Subcutaneous adipose tissue (tissue), 4 donors: ENCODE measurements around the gene HAS3. TPM values are rescaled to one million over a fixed set of nuclear protein-coding genes. Genes with fewer than 3 reads are reported as not detected.

Experiments used
- CTCF ChIP-seq: fragments of 450-650 bp; IDR thresholded peaks from one replicate; pipeline ENCODE4 v1.5.1; 2016; ENCODE audit warnings: low read depth, mild to moderate bottlenecking, control low read depth, antibody characterized with exemption, moderate library complexity
- total RNA-seq, 4 donors: library from RNA; depleted of rRNA; stranded (reverse); fragments of >200 nt; gene quantifications; one replicate each; pipeline ENCODE4 v1.1.0, GENCODE V29; 2016

Gene HAS3
- total RNA-seq, 4 donors from 2014 or later, result 0.34 to 1.6 (median 1.0) TPM

DNA sequence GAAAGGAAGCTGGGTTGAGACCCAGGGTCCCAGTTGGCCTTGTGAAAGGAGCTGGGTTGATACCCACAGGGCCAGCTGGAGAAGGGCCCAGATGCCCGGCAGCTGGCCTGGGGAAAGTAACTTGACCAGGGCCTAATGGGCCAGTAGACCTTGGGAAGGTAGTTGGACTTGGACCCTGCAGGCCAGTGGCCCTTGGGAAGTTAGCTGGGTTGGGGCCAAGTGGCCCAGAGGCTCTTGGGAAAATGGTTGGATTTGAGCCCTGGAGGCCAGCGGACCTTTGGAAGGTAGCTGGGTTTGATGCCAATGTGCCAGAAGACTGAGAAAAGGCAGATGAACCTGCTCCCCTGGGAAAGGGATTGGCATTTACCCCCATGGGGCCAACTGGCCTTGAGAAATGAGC lies 13.5 kb downstream of the HAS3 start:
- TF ChIP-seq CTCF, result no peak

DNA sequence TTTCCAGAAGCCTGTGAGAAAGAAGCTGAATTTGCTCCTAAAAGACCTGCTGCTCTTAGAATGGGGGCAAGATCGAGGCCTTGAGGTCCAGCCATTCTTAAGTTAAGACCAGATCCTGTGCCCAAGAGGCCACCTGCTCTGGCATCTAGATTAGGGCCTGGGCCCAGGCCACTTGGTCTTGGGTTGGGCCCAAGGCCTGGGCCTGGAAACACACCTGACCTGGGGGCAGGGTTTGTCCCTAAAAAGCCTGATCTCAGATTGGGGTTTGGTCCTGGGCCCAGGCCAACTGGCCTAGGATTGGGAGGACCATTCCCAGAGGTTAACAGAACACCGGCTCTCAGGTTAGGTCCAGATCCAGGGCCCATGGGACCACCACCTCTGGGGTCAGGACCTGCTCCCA lies 14.1 kb downstream of the HAS3 start:
- TF ChIP-seq CTCF, result no peak

DNA sequence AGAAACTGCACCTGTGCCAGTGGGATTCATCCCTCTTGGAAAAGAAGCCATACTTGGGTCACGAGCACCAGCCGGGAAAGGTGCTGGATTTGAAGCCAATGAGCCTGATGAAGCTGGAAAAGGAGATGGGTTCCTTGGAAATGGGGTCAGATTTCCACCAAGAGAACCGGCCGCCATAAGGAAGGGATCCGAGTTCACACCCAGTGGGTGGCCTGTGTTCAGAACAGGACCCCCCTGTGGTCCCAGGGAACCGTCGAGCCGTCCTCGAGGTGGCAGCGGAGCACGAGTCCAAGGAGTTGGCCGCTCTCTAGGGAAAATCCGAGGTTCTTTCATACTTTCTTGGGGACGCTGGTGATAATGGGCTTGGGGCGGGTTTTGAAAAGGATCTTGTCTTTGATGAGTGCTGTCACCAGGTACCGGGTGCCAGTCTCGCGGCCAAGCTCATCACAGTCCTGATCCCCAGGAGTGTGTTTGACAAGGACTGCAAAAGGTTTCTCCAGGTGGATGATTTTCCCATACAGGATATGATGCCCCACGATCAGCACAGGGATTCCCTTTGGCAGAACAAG lies 14.7 kb downstream of the HAS3 start:
- TF ChIP-seq CTCF, result no peak

DNA sequence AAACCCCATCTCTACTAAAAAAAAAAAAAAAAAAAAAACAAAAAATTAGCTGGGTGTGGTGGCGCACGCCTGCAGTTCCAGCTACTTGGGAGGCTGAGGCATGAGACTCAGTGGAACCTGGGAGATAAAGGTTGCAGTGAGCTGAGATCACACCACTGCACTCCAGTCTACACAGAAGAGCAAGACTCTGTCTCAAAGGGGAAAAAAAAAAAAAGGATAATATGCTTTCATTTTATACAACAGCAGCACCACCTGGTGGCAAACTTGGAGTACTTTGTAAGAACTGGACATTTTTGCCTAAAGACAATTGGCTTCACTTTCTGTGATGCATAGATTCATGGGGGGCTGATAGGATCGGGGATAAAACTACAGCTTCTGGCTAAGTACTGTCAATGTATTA lies 18.5 kb downstream of the HAS3 start:
- no peak for TF ChIP-seq CTCF

GRCh38 chr16:69126221-69126620 lies 20.8 kb downstream of the HAS3 start:
- no peak for TF ChIP-seq CTCF

DNA sequence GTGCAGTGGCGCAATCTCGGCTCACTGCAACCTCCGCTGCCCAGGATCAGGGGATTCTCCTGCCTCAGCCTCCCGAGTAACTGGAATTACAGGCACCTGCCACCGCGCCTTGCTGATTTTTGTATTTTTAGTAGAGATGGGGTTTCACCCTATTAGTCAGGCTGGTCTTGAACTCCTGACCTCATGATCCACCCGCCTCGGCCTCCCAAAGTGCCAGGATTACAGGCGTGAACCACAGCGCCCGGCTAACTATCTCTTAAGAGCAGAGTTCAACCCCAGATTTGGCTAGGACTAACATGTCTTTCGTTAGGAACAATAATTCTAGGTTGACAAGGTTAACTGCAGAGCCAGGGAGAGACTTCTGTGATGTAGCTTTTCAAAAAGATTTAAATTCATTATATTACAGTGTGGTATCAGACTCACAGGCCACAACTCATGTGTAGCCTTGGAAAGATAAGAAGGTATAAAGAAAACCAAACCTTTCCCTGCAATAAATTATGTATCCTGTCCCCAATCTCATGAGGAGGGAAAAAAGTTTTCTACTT lies 22.6 kb downstream of the HAS3 start:
- TF ChIP-seq CTCF, result no peak

DNA sequence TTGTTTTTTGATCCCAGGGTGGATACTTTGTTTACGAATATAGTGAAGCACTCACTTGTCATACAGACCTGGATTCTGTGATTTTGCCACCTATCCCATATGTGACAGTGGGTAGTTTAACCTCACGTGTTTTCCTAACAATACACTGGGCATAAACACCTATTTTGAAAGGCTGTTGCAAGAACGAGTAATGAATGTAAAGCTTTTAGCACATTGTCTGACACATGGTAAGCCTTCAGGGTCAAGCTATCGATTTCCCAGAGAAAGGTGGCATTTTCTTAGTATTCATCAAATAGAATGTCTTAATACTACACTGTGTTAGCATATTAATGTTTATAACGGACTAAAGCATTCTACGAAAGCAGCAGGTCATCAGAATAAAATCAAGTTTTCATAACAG lies 25.0 kb downstream of the HAS3 start:
- TF ChIP-seq CTCF, result no peak
